GM19455 (cell line): ENCODE data around the gene CRHR1.

ENCODE experiments used
- ATAC-seq: cut with Tn5 transposase; IDR thresholded peaks from one replicate; pipeline ENCODE4 v1.9.1; 2021; ENCODE audit not compliant: unreplicated experiment

The CRHR1 gene

DNA sequence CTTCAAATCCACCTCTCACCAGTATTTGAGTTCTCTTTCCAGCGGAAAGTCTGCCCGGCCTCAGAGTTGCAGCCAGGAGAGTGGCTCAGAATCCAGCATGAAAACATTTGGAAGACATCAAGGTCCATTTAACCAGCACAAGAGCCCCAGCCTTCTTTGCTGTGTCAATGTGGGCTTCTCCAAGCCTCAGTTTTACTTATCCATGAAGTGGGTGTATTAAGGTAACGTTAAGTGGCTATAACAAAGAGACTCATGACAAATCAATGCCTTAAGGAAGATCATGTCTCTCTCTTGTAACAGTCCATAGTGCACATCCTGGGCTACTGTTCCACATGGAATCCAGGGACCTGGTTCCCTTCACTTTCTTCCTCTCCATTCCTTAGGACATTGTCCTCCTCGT is 59.6 kb downstream of the CRHR1 start:
- no peak for ATAC-seq

DNA sequence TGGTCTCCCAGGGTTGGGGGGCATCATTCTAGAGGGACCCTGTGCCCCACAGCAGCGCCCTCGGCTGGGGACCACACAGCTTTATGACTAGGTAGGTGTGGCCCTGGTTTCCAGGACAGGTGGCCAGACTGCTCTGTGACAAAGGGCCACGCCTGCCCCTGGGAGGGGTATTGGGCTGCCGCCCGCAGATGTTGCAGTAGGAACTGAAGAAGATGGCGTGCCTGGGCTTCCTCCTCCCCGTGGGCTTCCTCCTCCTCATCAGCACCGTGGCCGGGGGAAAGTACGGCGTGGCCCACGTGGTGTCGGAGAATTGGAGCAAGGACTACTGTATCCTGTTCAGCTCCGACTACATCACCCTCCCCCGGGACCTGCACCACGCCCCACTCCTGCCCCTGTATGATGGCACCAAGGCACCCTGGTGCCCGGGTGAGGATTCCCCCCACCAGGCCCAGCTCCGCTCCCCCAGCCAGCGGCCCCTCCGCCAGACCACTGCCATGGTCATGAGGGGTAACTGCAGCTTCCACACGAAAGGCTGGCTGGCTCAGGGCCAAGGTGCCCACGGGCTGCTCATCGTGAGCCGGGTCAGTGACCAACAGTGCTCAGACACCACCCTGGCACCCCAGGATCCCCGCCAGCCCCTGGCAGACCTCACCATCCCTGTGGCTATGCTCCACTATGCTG is 60.7 kb downstream of the CRHR1 start, which contains the start of gene SPPL2C:
SPPL2C (plus strand) TSS at position 187 of the 681 bp plus-strand sequence; CDS start at position 213, 26 bp downstream.
- no peak for ATAC-seq

DNA sequence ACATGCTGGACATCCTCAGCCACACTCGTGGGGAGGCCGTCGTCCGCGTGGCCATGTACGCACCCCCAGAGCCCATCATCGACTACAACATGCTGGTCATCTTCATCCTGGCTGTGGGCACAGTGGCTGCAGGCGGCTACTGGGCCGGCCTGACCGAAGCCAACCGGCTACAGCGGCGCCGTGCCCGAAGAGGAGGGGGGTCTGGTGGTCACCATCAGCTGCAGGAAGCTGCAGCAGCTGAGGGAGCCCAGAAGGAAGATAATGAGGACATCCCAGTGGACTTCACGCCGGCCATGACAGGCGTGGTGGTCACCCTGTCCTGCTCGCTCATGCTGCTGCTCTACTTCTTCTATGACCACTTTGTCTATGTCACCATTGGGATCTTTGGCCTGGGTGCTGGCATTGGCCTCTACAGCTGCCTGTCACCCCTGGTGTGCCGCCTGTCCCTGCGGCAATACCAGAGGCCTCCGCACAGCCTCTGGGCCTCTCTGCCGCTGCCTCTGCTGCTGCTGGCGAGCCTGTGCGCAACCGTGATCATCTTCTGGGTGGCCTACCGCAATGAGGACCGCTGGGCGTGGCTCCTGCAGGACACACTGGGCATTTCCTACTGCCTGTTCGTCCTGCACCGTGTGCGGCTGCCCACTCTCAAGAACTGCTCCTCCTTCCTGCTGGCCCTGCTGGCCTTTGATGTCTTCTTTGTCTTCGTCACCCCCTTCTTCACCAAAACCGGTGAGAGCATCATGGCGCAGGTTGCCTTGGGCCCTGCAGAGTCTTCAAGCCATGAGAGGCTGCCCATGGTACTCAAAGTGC is 61.5 kb downstream of the CRHR1 start:
- ATAC-seq = no peak

DNA sequence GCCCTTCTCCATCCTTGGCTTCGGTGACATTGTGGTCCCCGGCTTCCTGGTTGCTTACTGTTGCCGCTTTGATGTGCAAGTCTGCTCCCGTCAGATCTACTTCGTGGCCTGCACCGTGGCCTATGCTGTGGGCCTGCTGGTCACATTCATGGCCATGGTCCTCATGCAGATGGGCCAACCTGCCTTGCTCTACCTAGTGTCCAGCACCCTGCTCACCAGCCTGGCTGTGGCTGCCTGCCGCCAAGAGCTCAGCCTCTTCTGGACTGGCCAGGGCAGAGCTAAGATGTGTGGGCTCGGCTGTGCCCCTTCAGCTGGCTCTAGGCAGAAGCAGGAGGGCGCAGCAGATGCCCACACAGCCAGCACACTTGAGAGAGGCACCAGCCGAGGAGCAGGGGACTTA is 62.1 kb downstream of the CRHR1 start:
- ATAC-seq = no peak

DNA sequence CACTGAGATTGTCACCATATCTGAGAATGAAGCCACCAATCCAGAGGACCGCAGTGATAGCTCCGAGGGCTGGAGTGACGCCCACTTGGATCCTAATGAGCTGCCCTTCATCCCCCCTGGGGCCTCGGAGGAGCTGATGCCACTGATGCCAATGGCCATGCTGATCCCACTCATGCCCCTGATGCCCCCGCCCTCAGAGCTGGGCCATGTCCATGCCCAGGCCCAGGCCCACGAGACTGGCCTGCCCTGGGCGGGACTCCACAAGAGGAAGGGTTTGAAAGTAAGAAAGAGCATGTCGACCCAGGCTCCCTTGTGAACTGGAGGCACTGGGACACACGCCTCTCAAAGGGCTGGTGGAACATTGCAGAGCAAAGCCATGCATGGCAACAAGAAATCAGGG is 62.5 kb downstream of the CRHR1 start:
- ATAC-seq = no peak

DNA sequence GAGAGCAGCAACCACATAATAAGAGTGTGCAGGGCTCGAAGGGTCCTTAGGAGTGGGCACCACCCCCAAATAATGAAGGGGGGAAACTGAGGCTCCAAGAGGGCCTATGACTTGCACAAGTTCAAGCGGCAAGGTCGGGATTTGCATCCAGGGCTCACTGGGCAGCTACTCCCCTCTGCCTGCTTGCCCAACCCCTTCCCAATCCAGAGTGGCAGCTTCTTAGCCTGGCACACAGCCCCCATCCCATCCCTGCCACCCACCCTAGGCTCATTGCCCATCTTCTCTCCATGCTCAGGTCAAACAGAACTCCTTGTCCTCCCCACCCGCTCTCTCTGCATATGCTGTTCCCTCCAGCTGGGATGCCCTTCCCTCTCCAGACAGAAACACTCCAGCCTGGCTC is 63.0 kb downstream of the CRHR1 start:
- ATAC-seq = no peak

DNA sequence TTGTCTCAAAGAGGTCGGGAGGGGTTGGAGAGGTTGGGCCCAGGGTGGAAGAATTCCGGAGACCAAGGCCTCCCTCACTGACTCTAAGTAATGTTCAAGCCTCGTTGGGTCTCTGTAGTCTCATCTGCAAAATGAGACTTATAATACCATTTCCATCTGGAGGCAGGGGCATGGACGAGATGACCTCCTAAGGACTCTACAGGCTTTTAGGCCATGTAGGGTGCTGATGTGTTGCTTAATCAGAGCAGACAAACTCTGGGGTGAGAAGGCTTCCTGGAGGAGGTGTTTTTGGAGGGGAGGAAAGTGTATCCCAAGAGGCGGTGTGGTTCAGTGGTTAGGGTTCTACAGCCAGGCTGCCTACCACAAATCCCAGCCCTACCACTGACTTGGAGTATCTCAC is 63.6 kb downstream of the CRHR1 start:
- ATAC-seq = no peak

DNA sequence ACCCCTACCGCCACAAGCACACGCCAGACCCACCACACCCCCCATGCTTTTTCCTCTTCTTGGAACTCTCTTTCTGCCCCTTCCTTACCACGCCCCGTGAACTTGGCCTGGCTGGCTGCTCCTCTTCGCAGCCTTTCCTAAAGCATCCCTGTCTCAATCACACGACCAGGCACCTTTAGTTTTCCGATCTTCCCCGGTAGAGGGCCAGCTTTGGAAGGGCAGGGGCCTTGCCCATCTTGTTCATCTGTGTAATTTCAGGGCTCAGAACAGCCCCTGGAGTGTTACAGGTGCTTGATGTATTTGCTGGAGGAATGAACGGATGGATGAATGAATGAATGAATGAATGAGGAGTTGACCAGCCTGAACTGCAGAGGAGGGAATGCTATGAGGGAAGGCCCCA is 64.3 kb downstream of the CRHR1 start:
- no peak for ATAC-seq

DNA sequence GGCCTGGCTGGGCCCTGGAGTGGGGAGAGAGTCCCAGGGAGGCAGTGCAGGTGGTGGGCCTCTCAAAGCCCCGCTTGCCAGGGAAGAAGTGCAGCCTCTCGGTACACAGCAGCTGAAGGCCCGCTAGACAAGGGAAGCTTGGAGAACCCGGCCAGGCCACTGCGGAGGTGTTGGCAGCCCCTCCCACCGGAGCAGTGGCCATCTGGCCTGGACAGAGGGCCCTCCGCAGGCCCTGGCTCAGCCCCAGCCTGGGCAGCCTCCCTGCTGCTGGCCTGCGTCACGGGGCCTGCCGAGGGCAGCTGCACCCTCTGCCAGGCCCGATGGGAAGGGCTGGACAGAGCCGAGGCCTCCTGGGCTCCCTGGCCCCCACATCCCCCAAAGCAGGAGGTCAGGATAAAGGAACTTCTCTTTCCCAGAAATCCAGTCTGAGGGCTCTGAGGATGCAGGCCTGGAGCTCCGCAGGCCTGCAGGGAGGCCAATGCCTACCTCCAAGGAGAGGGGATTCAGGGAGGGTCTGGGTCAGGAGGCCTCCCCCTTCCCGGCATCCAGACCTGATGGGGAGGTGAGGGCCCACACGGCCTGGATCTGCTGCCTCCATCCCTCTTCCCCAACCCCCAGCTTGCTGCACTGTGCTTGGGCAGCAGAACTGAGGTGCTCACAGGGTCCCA is 64.9 kb downstream of the CRHR1 start:
- ATAC-seq = no peak

DNA sequence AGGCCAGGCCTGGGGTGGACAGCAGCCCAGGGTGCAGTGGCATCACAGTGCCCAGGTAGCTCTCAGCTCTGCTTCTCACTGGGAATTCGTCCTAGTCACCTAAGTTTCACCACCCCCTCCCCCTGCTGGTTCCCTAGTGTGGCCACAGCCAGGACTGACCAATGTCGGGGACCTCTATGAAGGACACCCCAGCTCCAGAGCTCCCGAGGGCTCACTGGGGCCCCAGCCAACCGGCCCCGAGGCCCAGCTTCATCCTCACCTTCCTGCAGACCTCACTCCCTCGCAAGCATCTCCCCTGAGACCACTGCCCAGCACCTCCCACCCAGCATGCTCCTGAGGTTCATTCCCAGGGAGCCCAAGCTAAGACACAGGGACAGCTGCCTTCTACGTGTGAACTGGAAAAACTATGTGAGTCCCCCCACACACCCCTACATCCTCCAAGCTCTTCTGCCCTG is 65.4 kb downstream of the CRHR1 start:
- ATAC-seq = no peak

DNA sequence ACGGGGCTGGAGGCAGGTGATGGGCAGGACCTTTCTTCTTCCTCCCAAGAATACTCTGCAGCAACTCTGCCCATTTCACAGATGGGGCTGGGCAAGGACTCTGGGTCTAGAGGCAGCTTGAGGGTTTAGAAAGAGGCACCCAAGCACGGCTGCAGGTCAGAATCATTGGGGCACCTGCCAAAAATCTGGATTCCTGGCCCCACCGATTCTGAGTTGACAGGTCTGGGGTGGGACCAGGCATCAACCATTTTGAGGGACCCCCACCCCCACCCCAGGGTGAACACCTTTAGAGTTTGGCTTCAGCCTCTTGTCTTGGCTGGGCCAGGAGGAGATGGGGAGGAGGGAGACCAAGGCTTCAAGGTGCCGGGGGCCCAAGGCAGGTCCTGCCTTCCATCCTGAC is 65.9 kb downstream of the CRHR1 start:
- ATAC-seq = no peak

DNA sequence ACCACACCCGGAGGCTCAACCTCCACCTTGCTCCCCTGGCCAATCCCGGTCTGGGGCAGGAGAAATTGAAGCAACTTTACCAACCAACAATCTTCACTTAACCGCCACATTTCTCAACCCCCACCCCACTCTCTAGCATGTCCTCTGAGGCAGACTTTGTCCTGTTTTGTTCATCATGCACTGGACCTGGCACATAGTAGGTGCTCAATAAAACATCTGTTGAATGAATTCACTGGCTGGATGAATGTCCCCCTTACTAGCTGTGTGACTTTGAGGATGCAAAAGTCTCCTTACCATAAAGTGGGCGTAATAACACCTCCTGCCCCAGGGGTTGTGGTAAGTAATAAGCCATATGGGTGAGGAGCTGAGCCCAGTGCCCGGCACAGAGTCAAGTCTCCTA is 66.3 kb downstream of the CRHR1 start:
- ATAC-seq = no peak

DNA sequence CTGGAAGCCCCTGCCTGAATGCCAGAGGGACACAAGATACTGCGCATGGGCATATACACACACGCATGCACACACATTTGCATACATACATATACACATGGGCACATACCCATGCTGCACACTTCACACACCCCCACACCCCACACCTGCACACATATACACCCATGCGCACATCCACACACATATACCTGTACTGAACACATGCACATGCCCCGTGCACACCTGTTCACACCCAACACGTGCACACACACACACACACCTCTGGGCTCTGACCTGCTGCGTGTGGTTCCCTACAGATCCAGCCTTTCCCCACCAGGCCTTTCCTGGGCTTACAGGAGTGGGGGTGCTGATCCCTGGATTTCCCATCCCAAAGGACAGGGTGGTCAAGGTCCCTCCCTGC is 66.9 kb downstream of the CRHR1 start:
- no peak for ATAC-seq

DNA sequence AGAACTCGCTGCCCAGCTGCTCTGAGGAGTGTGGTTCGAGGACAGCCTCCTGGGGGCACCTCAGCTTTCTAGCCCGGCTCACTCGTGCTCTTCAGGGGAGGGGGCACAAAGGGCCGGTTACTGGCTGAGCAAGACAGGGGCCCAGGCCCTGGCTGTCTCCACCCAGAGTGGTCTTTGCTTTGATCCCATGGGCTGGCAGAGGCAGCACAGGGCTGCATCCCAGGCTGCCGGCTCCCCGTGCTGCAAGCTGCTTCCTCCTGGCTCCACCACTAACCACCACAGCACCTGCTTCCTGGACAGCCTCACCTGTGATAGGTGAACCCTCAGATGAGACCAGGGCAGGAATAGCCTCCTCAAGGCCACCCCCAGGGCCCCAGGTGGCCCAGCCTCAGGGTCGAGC is 67.3 kb downstream of the CRHR1 start:
- ATAC-seq = no peak

DNA sequence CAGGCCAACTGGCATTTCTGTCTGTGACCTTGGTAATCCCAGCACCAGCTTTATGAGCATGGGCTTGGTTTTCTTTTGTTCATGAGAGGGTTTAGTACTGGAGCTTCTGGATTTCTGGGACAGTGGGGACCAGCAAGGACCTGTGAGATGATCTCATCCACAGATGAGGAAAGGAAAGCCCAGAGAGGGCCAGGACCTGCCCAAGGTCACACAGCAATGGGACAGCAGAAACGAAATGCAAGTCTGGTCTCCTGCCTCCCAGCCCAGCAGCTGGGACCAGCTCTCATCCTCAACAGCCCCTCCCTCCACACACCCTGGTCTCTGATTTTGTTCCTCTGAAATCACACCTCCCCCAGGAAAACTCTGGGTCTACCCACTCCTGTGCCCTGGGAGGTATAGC is 67.8 kb downstream of the CRHR1 start:
- ATAC-seq = no peak

DNA sequence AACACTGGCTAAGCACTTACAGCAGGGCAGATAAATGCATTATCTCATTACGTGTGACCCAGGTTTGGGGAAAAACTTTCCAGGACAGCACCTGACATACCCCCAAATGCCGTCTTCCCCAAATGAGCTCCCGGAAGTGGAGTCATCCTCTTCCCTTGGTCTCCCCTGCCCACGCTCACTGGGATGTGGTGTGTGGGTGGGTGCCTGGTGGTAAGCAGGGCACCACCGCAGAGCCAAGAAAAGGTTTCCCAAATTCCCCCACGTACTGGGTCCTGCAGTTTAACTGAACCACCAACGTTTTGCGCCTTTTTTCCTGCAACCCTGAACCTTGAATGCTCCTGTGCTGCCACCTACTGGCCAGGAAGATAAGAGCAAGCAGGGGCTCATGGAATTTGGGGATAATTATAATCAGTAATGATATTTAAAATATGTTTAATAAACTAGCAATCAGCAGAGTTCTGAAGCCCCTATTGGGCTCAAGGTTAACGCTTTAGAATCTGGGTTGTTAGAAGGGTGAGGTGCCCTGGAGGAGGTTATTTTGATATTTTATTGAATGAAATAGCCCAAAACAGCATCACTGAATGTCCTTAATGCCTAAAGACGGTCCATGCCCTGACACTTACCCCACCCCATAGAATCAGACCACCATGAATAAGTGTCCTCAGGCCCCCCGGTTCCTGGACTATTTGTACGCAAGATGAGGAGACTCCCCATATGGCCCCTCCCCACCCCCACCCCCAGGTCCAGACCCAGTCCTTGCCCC is 68.6 kb downstream of the CRHR1 start:
- ATAC-seq = no peak

DNA sequence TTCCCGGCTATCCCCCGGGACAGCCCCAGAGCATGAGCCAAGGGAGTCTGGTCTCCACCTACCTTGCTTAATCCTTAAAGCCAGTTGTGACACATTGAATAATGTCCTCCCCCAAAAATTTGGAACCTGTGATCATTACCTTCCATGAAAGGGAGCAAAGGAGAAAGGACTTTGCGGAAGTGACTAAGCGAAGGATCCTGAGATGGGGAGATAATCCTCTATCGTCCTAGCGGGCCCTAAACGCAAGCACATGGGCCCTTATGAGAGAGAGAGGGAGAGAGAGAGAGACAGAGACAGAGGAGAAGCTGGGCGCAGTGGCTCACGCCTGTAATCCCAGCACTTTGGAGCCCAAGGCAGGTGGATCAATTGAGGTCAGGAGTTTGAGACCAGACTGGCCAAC is 70.1 kb downstream of the CRHR1 start:
- no peak for ATAC-seq

DNA sequence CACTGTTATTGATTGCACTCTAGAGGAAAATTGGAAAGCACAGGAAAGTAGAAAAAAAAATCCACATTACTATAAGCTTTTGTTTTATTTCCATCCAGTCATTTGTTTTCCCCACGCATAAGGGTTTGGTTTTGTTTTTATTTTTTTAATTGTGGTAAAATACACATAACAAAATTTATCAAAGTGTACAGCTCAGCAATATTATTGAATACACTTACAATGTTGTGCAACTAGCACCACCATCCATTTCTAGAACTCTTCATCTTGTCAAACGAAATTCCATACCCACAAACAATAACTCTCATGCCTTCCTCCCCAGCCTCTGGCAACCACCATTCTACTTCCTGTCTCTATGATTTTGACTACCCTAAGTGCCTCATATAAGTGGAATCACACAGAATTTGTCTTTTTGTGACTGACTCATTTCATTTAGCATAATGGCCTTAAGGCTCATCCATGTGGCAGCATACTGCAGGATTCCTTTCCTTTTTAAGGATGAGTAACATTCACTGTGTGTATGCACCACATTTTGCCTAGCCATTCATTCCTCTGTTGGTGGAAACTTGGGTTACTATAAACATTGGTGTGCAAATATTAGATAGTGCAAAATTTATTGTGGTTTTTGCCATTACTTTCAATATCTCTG is 71.7 kb downstream of the CRHR1 start:
- ATAC-seq = no peak

DNA sequence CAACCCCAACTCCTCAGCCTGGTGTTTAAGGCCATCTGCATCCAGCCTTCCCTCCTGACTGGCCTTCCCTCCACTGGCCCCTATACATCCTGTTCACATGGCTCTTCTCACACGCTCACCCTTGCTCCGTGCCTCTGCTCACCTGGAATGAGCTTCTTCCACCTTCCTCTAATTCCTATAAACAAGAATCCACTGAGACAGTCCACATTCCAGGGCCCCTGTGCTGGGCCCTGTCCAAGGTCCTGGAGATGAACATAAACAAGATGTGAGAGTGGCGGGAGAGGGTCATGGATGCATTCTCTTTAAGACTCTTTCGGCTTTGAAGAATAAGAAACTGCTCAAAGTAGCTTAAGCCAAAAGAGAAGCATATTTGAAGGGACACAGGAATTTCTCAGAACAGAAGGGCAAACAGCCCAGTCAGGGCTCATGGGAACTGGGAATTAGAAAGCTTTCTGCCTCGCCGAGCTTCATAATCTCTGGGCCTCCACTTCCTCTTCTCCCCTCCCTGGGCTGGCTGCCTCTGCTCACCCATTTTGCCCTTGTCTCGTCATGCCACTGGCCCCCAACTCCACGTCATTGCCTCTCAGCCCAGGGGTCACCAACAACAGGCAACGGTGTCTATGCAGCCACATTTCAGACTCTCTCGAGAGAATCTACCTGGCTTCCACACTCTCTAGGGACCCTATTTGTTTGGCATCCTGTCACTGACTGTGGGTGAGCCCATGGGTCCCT is 74.0 kb downstream of the CRHR1 start:
- ATAC-seq = no peak

DNA sequence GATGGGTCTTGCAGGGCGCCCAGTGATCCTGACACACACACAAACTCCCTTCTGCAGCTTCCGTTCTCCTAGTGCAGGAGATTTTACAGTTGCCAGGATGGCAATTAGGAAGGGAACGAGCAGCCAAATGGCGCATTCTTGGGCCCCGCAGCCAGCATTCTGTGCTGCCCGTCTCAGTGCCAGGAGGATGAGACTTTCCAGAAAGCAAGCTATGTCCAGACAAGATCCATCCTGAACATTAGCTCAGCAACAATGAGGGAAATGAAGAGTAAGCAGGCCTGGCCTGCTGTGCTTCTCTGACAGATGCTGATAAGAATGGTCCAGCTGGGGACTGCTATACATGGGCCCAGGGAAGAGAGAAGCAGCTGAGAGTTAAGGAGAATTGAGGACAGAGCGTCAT is 77.0 kb downstream of the CRHR1 start:
- no peak for ATAC-seq
